NOMO-1 treated with dmso at 0.1 percent for 144 hours (cell line): ENCODE results near the gene POMT1.
A peak's percentile ranks its signal among the peaks of the same experiment; 100 is the strongest.
"Not testable (repeated sequence)": the region's sequence is repeated elsewhere in the genome, so short reads cannot be mapped to it uniquely, and the experiment has no call there.

Experiments used
- DNase-seq: peaks from one replicate; lab custom pipeline; 2025; ENCODE audit not compliant: unreplicated experiment; lab: John Stamatoyannopoulos, UW

The POMT1 gene

DNA sequence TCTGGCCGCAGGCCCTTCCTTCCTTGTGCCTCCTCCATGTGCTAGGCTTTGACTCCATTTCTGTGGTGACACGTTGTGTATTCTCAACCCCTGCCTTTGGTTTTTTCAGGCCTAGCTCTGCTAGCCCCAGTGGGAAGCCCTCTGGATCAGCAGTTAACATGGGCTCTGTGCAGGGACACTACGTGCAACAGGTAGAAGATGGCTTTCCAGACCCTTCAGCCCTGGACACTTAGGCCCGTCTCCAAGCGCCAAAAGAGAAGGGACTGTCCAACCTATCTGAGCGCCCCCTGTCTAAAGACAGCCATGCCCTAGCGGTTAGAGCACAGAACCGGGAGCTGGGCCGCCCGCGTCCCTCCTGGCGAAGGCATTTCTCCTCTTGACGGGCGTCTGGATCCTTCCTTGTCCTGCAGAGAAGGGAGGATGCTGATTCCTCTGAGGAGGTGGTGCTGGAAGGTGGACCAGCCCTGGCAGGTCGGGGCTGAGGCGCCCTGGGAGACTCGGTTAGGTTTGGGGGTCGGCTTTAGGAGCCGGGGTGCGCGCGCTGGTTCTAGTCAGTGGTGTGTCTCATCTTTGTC, 8.3 kb upstream of the POMT1 start:
- no peak for DNase-seq

DNA sequence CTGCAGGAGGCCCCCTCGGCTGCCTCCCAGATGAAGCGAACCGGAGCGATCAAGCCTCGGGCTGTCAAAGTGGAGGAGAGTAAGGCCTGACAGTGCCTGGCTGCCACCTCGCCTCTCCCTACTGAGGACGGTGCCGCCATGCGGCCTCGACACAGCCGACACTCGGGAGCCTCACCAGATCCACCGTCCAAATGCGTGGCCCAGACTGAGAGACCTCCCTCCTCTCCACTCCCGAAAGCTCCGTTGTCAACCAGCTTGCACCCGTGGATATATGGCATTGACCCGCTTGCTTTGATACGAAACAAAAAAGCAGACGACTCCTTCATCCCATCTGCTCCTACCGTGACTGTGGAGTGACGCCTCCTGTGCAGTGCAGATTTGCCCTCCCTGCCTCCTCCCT, 6.9 kb upstream of the POMT1 start:
- no peak for DNase-seq

GRCh38 chr9:131496844-131497405, 5.8 kb upstream of the POMT1 start:
- DNase-seq: no peak

- DNase-seq: no peak
Observed at GRCh38 chr9:131499254-131499767, 3.4 kb upstream of the POMT1 start.

DNA sequence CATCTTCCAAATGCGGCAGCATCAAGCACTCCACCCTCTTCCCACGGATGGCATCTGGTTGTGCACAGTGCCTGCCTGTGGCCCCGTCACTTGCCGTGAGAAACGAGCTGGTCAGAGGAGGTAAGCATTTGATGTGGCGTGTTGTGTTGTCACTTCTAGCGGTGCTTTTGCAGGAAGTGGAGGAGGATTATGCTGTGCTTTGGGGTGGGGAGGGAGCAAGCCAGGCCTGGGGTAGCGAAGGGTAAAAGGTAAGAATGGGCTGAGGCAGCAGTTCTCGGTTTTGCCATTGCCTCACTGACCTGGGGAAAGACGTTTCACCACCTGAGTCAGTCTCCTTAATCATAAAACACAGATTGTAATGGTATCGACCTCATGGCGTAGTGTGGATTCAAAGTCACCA, 2.3 kb upstream of the POMT1 start:
- no peak for DNase-seq

DNA sequence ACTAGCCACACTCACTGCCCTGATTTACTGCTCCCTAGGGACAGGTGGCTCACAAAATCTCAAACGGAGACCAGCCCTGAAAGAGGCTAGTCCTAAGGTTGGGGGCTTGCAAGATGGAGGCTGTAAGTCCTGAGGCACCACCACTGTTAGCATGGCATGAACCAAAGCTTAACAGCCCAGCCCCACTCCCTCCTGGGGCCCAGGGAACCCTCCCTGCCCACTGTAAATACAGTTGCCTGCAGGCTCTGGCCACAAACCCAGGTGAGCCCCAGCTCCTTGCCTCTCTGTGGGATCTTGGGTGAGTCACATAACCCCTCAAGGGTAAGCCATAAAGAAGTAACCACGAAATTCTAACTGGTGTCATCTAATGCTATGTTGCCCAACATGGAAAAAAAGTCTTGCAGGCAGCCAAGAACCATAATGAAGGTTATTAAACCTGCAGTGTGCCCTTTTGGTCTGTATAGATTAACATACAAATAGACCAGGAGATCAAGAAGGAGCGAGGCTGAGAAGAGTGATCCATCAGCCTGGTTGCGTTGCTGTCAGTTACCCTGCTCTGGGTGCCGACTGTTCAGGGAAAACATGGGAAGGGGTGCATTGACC, 1.7 kb upstream of the POMT1 start:
- peak; percentile 56 for DNase-seq

DNA sequence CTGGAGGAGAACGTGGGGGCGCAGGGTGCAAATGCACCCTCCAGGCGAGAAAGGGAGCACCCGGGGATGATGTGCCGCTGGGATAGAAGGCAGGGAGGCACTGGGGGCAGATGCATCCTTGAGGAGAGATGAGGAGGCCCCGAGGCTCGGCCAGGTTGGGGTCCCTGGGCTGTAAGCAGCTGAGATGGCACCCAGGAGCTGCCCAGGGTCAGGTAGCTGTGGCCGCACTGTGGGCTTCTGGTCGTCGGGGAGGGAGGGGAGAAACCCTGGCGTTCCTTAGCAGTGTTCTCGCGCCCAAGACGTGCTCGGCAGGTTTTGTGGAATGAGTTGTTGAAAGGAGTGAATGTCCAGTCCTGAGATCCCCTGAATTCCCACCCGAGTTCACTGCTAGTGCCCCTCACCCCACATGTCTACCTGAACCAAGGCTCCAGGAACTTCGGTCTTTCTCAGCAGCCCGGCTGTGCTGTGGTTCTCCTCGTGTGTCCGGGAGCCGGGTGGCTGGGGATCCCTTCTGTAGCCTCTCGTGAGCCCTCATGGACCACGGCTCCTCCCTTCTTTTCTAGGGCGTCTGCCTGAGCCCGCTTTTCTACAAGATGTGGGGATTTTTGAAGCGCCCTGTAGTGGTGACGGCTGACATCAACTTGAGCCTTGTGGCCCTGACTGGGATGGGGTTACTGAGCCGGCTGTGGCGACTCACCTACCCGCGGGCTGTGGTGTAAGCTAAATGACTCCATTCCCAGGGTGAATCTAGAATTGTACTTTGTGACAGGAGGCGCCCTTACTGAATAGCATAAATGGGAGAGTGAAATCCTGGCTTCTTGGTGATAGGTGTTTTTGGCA, 1.1 kb downstream of the POMT1 start:
- no peak for DNase-seq

DNA sequence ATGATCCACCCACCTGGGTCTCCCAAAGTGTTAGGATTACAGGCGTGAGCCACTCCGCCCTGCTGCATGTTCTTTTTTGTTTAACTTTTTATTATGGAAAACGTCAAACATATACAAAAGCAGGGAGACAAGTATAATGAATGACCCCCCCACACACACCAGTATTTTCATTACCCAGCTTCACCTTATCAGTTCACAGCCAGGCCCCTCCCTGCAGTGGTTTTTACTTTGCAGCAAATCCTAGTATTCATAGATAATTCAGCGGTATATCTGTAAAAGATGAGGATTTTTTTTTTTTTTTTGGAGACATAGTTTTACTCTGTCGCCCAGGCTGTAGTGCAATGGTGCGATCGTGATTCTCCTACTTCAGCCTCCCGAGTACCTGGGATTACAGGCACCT, 2.3 kb downstream of the POMT1 start:
- no peak for DNase-seq

DNA sequence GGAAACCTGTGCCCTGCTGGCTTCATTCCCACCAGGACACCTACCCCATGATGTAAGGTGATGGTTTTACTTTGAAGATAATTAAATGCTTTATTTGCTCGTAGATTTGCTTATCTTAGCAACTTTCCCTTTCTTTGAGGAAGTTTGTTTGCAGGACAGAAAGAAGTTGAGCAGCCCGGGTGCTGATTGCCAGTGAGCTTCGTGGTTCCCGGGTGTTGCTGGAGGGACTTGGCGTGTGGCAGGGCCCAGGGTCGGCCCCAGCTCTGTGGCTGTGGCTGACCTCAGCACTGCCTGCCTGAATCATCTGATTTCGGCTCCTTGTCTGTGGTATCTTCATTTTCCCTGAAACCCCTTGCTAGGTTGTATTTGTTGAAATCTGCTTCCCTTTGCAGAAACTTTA, 8.7 kb downstream of the POMT1 start:
- DNase-seq: no peak

DNA sequence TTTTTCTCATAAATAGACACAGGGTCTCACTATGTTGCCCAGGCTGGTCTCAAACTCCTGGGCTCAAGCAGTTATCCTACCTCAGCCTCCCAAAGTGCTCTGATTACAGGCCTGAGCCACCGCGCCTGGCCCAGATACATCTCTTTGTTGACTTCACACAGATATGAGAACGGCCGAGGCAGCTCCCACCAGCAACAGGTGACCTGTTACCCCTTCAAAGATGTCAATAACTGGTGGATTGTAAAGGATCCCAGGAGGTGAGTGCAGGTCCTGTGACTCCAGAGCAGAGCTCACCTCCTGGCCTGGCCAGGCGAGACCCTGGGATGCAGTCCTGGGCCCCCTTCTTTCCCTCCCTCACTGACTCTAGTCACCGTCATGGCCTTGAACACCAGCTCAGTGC, 9.2 kb downstream of the POMT1 start:
- DNase-seq: no peak

- DNase-seq: no peak
Observed at GRCh38 chr9:131513177-131513576, 10.5 kb downstream of the POMT1 start.

DNA sequence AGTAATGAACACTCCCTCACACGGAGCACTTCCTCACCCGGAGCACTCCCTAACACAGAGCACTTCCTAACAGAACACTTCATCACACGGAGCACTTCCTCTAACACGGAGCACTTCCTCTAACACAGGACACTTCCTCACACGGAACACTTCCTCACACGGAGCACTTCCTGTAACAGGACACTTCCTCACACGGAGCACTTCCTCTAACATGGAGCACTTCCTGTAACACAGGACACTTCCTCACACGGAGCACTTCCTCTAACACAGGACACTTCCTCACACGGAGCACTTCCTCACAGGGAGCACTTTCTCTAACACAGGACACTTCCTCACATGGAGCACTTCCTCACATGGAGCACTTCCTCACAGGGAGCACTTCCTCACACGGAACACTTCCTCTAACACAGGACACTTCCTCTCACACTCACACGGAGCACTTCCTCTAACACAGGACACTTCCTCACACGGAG, 12.9 kb downstream of the POMT1 start:
- DNase-seq: not testable (repeated sequence)

GRCh38 chr9:131516100-131516499, 13.4 kb downstream of the POMT1 start:
- no peak for DNase-seq

DNA sequence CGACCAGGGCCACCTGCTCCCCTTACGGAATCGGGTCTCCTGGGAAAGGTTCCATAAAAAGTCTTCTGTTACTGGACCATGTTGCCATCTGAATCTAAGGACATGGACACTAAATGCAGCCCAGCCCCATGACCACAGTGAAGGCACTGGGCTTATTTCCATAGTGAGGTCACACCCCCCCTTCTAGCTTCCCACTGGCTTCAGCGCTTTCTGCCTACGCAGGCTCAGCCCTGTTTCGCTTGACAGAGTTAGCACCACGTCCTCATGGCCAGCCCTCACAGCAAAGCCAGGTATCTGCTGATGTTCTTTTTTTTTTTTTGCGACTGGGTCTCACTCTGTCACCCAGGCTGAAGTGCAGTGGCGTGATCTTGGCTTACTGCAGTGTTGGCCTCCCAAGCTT, 14.2 kb downstream of the POMT1 start:
- no peak for DNase-seq

DNA sequence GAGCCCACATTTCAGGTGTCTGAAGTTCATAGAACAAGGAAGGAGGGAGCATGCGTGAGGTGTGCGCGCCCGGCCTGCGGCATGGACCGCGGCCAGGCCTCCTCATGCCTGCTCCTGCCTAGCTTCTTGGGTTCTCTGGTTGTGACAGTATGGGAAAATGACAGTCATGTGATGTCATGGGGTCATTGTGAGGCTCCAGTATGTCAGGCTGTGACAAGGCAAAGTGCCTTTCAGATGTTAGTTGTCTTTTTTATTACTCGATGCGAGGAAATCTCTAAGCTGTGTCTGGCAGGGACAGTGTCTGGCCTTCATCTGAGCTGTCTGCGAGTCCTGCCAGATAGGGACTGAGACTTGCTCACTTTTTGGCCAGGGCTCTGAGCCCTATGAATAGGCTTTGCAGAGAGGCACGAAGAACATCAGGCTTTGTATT, 15.1 kb downstream of the POMT1 start:
- no peak for DNase-seq

DNA sequence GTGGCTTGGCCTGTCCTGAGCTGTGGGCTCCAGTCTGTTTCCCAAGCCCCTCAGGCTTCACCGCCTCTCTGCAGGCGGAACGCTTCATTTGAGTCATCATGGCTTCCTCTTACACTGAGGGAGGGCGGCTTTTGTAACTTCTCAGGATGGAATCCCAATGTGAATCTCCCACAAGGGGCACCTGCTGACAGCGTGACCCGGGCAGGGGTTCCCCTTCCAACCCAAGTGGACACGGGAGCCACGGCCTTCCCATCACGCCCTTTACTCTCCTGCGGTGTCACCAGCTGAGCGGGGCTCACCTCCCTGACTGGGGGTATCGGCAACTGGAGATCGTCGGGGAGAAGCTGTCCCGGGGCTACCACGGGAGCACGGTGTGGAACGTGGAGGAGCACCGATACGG, 15.8 kb downstream of the POMT1 start:
- DNase-seq: no peak

DNA sequence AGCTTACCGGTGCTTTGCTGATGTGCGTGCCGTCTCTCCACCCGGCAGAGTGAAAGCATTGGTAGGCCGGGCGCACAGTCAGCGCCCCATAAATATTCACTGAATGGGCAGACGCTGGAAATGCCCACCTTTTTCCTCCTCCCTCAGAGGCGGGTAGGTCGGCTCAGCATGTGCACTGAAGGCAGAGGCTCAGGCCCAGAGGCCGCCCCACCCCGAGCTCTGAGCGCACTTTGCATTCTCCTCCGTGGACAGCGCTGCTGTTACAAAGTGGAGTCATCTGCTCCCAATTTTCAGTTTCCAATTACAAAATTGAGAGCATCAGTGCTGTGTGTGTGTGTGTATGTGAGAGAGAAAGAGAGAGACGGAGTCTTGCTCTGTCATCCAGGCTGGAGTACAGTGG, 17.8 kb downstream of the POMT1 start:
- DNase-seq: no peak

GRCh38 chr9:131521203-131521602, 18.5 kb downstream of the POMT1 start:
- DNase-seq: no peak

GRCh38 chr9:131521822-131522221, 19.1 kb downstream of the POMT1 start:
- DNase-seq: no peak

- DNase-seq: no peak
Observed at GRCh38 chr9:131522257-131523085, 19.8 kb downstream of the POMT1 start.

DNA sequence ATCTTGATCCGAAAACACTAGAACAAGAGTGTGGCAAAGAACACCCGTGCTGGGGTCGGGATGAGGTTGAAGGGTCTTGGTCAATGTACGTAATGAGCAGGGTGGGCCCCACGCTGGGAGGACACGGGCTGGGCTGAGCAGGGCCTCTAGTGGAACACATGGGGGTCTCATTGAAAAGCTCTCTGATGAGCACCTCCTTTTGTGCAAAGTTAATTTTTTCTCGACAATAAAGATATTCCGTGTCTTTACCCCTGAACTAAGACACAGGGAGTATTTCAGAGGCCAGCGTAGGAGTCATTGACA, 20.3 kb downstream of the POMT1 start:
- DNase-seq: no peak
